ENCODE results near the gene PEX5L. TPM values are rescaled to one million over a fixed set of nuclear protein-coding genes. Genes with fewer than 3 reads are reported as not detected.

PEX5L gene
- total and polyA plus RNA-seq, 10 of the 15 experiments (the other 5 are each of a cell fraction or from before 2014, with no cell fraction given): 0.11 to 17.0 (median 0.50) TPM

DNA sequence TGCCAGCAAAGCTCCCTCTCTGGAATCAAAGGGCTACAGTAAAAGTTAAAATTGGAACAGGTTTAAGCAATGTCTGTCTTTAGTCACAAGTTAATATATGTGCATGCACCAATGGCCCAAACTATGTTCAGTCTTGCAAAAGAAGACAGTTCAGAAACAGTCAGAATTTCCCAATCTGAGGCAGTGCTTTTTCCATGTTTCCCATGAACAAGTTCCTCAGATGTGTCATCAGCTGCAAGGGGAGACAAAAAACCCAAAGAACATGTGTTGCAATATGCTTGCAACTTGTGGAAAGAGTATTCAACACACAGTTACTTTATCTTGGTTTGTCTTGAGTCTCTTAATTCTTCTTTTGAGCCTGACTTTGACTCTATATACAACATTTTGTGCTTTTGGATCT is 235.5 kb downstream of the PEX5L start:
- intact Hi-C loops (cut with micrococcal nuclease; ENCODE audit: unreplicated experiment) (no loop called here), in situ Hi-C loops (cut with MboI) (no loop called here)
- Histone ChIP-seq H3K9ac (ENCODE audit: control insufficient read depth, insufficient read depth, low read length) (no peak overlapping the region), H3K79me2 (ENCODE audit: control insufficient read depth, insufficient read depth, low read length) (no peaks in the 10 kb centered on the region), H3K4me1 (ENCODE audit: control insufficient read depth, insufficient read depth, low read length) (no peaks in the 10 kb centered on the region), H3K4me3 (no peak overlapping the region), H3K9me3 (replicated peaks; ENCODE audit: control insufficient read depth, insufficient read depth, low read length) (no peaks in the 10 kb centered on the region), H2AFZ (ENCODE audit: control insufficient read depth, low read depth, low read length) (no peak overlapping the region), H3K36me3 (ENCODE audit: control insufficient read depth in 2 of 2, insufficient read depth in 2 of 2, low read length in 1 of 2) (no peaks in the 10 kb centered on the region), H3K4me2 (ENCODE audit: control insufficient read depth, insufficient read depth) (no peak overlapping the region), H3K27me3 (replicated peaks in 1 of 2; ENCODE audit: control insufficient read depth in 2 of 2, insufficient read depth in 2 of 2, low read length in 1 of 2) (no peaks in the 10 kb centered on the region), H4K20me1 (ENCODE audit: control insufficient read depth, insufficient read depth) (no peaks in the 10 kb centered on the region), H3K27ac (ENCODE audit: control insufficient read depth, insufficient read depth) (no peak overlapping the region)
- FAIRE-seq: no peak
- DNase-seq (ENCODE audit: low read depth, low spot score): no peak
- BruUV-seq (replicated peaks): no TSS peak
- TF ChIP-seq, protein P1, sequence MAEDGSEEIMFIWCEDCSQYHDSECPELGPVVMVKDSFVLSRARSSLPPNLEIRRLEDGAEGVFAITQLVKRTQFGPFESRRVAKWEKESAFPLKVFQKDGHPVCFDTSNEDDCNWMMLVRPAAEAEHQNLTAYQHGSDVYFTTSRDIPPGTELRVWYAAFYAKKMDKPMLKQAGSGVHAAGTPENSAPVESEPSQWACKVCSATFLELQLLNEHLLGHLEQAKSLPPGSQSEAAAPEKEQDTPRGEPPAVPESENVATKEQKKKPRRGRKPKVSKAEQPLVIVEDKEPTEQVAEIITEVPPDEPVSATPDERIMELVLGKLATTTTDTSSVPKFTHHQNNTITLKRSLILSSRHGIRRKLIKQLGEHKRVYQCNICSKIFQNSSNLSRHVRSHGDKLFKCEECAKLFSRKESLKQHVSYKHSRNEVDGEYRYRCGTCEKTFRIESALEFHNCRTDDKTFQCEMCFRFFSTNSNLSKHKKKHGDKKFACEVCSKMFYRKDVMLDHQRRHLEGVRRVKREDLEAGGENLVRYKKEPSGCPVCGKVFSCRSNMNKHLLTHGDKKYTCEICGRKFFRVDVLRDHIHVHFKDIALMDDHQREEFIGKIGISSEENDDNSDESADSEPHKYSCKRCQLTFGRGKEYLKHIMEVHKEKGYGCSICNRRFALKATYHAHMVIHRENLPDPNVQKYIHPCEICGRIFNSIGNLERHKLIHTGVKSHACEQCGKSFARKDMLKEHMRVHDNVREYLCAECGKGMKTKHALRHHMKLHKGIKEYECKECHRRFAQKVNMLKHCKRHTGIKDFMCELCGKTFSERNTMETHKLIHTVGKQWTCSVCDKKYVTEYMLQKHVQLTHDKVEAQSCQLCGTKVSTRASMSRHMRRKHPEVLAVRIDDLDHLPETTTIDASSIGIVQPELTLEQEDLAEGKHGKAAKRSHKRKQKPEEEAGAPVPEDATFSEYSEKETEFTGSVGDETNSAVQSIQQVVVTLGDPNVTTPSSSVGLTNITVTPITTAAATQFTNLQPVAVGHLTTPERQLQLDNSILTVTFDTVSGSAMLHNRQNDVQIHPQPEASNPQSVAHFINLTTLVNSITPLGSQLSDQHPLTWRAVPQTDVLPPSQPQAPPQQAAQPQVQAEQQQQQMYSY (CRISPR knock-in tag; IDR thresholded peaks at IDR 0.05): no peak
- no peak for TF ChIP-seq FOXM1 (IDR thresholded peaks at IDR 0.05; ENCODE audit: low read depth, low read length)
- TF ChIP-seq ZNF217 (IDR thresholded peaks at IDR 0.05): no peak
- no peak for TF ChIP-seq POLR2AphosphoS2 (IDR thresholded peaks at IDR 0.05; ENCODE audit: low read depth, low read length)
- no peak for TF ChIP-seq GABPA (IDR thresholded peaks at IDR 0.05; ENCODE audit: low read depth)
- TF ChIP-seq CBX5 (IDR thresholded peaks at IDR 0.05; ENCODE audit: low read depth): no peak
- no peak for TF ChIP-seq JUND (IDR thresholded peaks at IDR 0.05; ENCODE audit: low read depth, low read length)
- no peak for TF ChIP-seq NFXL1 (IDR thresholded peaks at IDR 0.05; ENCODE audit: borderline replicate concordance)
- ChIA-PET POLR2A (no interaction called here), RAD21 (ENCODE audit: unreplicated experiment) (interaction anchor here (1.4 kb wide), 1 partner anchor 794 kb away, joined by 3 read pairs; no protein-coding TSS in a partner anchor), CTCF (no interaction called here), SMC1A (ENCODE audit: uncharacterized antibody, unreplicated experiment) (no interaction called here)
- no peak for ATAC-seq
